ENCODE data around the gene IFNGR2.
"Not testable (repeated sequence)": the region's sequence is repeated elsewhere in the genome, so short reads cannot be mapped to it uniquely, and the experiment has no call there.

The IFNGR2 gene

GRCh38 chr21:33378081-33378480 lies 25.1 kb upstream of the IFNGR2 start:
- DNase-seq, result no peak

- DNase-seq, result not testable (repeated sequence)
Observed at GRCh38 chr21:33379934-33380333, 23.3 kb upstream of the IFNGR2 start.

- no peak for DNase-seq
Observed at GRCh38 chr21:33380483-33380998, 22.7 kb upstream of the IFNGR2 start.

GRCh38 chr21:33381381-33381780 lies 21.8 kb upstream of the IFNGR2 start:
- DNase-seq, result not testable (repeated sequence)

GRCh38 chr21:33383056-33383888 lies 19.9 kb upstream of the IFNGR2 start:
- no peak for DNase-seq

GRCh38 chr21:33384841-33385331 lies 18.3 kb upstream of the IFNGR2 start:
- DNase-seq, result no peak

- no peak for DNase-seq
Observed at GRCh38 chr21:33386222-33386784, 16.9 kb upstream of the IFNGR2 start.

- no peak for DNase-seq
Observed at GRCh38 chr21:33387294-33387693, 15.9 kb upstream of the IFNGR2 start.

GRCh38 chr21:33388188-33388587 lies 15.0 kb upstream of the IFNGR2 start:
- DNase-seq, result no peak

GRCh38 chr21:33390479-33390878 lies 12.7 kb upstream of the IFNGR2 start:
- no peak for DNase-seq

- DNase-seq, result no peak
Observed at GRCh38 chr21:33391656-33392055, 11.6 kb upstream of the IFNGR2 start.

GRCh38 chr21:33392284-33392985 lies 10.8 kb upstream of the IFNGR2 start:
- DNase-seq, result no peak

GRCh38 chr21:33393348-33393747 lies 9.9 kb upstream of the IFNGR2 start:
- DNase-seq, result no peak

- DNase-seq, result no peak
Observed at GRCh38 chr21:33394260-33394659, 9.0 kb upstream of the IFNGR2 start.

GRCh38 chr21:33395891-33396331 lies 7.3 kb upstream of the IFNGR2 start:
- no peak for DNase-seq

GRCh38 chr21:33396436-33396835 lies 6.8 kb upstream of the IFNGR2 start:
- DNase-seq, result no peak

GRCh38 chr21:33396951-33397350 lies 6.3 kb upstream of the IFNGR2 start:
- DNase-seq, result no peak

GRCh38 chr21:33397717-33398116 lies 5.5 kb upstream of the IFNGR2 start:
- DNase-seq, result no peak

GRCh38 chr21:33398361-33398760 lies 4.9 kb upstream of the IFNGR2 start:
- no peak for DNase-seq

- no peak for DNase-seq
Observed at GRCh38 chr21:33401630-33401992, 1.6 kb upstream of the IFNGR2 start.

GRCh38 chr21:33402001-33402979 lies 923 bp upstream of the IFNGR2 start:
- DNase-seq, result no peak
